B cell (primary cell): Measurements from ENCODE around the gene MORN1. TPM values are rescaled to one million over a fixed set of nuclear protein-coding genes. Genes with fewer than 3 reads are reported as not detected.

ENCODE experiments used
- ATAC-seq: fragments of 200-7000 bp; cut with Tn5 transposase; one replicate; pipeline ENCODE4 v1.10.0; 2021; ENCODE audit warnings: low read depth, mild to moderate bottlenecking, moderate number of reproducible peaks, moderate library complexity
- CTCF ChIA-PET: fragments of 350-600 bp; sonication (Branson Sonifier 250); formaldehyde crosslinking; loops from one replicate; lab custom pipeline; 2021; ENCODE audit warnings: antibody characterized with exemption, inconsistent platforms; lab: Charles Lee
- POLR2A ChIA-PET: fragments of 350-600 bp; sonication (Branson Sonifier 250); formaldehyde crosslinking; loops from one replicate; lab custom pipeline; 2021; ENCODE audit warnings: antibody characterized with exemption; lab: Charles Lee
- DNase-seq: peaks from one replicate; pipeline ENCODE4 v3.0.0; 2013
- H2AFZ ChIP-seq: 2 replicates; pipeline ENCODE4 v1.6.1; 2012; ENCODE audit warnings: mild to moderate bottlenecking, low read depth, low read length; ENCODE audit not compliant: insufficient read depth, poor library complexity, severe bottlenecking
- H3K27ac ChIP-seq, 2 donors: 1 replicate in 1 of 2; 2 replicates in 1 of 2; pipeline ENCODE4 v1.5.1; 2012 to 2013; ENCODE audit warnings: low read length in 2 of 2, mild to moderate bottlenecking in 2 of 2, moderate library complexity in 1 of 2
- H3K27me3 ChIP-seq, 4 experiments: fragments of 200-600 bp in 1 of 4; sonication (generic) in 1 of 4; replicated peaks in 1 of 4; 1 replicate in 2 of 4; 2 replicates in 2 of 4; pipeline versions ENCODE4 v1.6.1 to v1.7.0; 2013 to 2016; ENCODE audit warnings: low read length in 3 of 4, mild to moderate bottlenecking in 2 of 4, mixed read lengths in 1 of 4, moderate library complexity in 1 of 4; ENCODE audit not compliant: insufficient read depth in 4 of 4, control insufficient read depth in 3 of 4; ENCODE audit errors: control extremely low read depth in 1 of 4
- H3K36me3 ChIP-seq, 2 experiments: replicated peaks in 1 of 2; 1 replicate in 1 of 2; 2 replicates in 1 of 2; pipeline versions ENCODE4 v1.6.1 to v1.7.1; 2013; ENCODE audit warnings: low read length in 1 of 2; ENCODE audit not compliant: insufficient read depth in 2 of 2, control insufficient read depth in 1 of 2; ENCODE audit errors: control extremely low read depth in 1 of 2, extremely low read depth in 1 of 2
- H3K4me1 ChIP-seq, 2 donors: fragments of 200-600 bp in 1 of 2; sonication (generic) in 1 of 2; 1 replicate in 1 of 2; 2 replicates in 1 of 2; pipeline versions ENCODE4 v1.5.1 to v1.6.1; 2013 to 2017; ENCODE audit warnings: low read length in 2 of 2; ENCODE audit not compliant: control insufficient read depth in 2 of 2, insufficient read depth in 2 of 2
- H3K4me2 ChIP-seq: replicated peaks from 2 replicates; pipeline ENCODE3; 2012; ENCODE audit warnings: mild to moderate bottlenecking, low read depth, low read length; ENCODE audit not compliant: poor library complexity, severe bottlenecking
- H3K4me3 ChIP-seq, 5 experiments: fragments of 200-600 bp in 1 of 5; sonication (generic) in 1 of 5; 1 replicate in 3 of 5; 2 replicates in 2 of 5; pipeline versions ENCODE4 v1.5.1 to v1.7.0; 2011 to 2016; ENCODE audit warnings: low read length in 4 of 5, mild to moderate bottlenecking in 4 of 5, low read depth in 2 of 5, control low read depth in 1 of 5, moderate library complexity in 1 of 5; ENCODE audit not compliant: insufficient read depth in 1 of 5; ENCODE audit errors: control extremely low read depth in 1 of 5, extremely low read depth in 1 of 5
- H3K79me2 ChIP-seq: fragments of 200-600 bp; sonication (generic); one replicate; pipeline ENCODE4 v1.6.0; 2016; ENCODE audit warnings: low read length; ENCODE audit not compliant: control insufficient read depth, insufficient read depth
- H3K9ac ChIP-seq: fragments of 200-600 bp; sonication (generic); 2 replicates; pipeline ENCODE4 v1.6.1; 2017; ENCODE audit warnings: mild to moderate bottlenecking, low read length, moderate library complexity
- H3K9me3 ChIP-seq, 3 donors: one replicate each; pipeline versions ENCODE4 v1.6.1 to v1.7.1; 2013; ENCODE audit warnings: low read length in 2 of 3; ENCODE audit not compliant: control insufficient read depth in 2 of 3, insufficient read depth in 1 of 3; ENCODE audit errors: control extremely low read depth in 1 of 3
- H4K20me1 ChIP-seq: 2 replicates; pipeline ENCODE4 v1.6.0; 2012; ENCODE audit warnings: mild to moderate bottlenecking, low read length; ENCODE audit not compliant: insufficient read depth, control insufficient read depth, poor library complexity, severe bottlenecking
- H3K27ac Mint-ChIP-seq: one replicate; pipeline ENCODE4 v1.8.0; 2021; ENCODE audit warnings: mixed read lengths
- H3K27me3 Mint-ChIP-seq: one replicate; pipeline ENCODE4 v1.8.0; 2021; ENCODE audit warnings: mixed read lengths
- H3K4me1 Mint-ChIP-seq: one replicate; pipeline ENCODE4 v1.8.0; 2021; ENCODE audit warnings: mixed read lengths
- H3K4me3 Mint-ChIP-seq: one replicate; pipeline ENCODE4 v1.8.0; 2021; ENCODE audit warnings: mixed read lengths
- H3K9me3 Mint-ChIP-seq: one replicate; pipeline ENCODE4 v1.8.0; 2022; ENCODE audit warnings: mixed read lengths; ENCODE audit not compliant: insufficient read depth
- CTCF ChIP-seq: fragments of 200-600 bp; IDR thresholded peaks from one replicate; pipeline ENCODE4 v1.8.0; 2022; ENCODE audit warnings: antibody characterized with exemption, mild to moderate bottlenecking
- EZH2 ChIP-seq: IDR thresholded peaks from 2 replicates; pipeline ENCODE4 v1.6.1; 2012; ENCODE audit warnings: borderline replicate concordance, low read depth, mild to moderate bottlenecking, moderate library complexity, low read length; ENCODE audit not compliant: insufficient read depth, poor library complexity, severe bottlenecking
- WGBS: methylation state at CpG from one replicate; pipeline ENCODE4 v1.1.5; 2013; ENCODE audit warnings: missing lambda C conversion rate; ENCODE audit not compliant: insufficient coverage; 5-methylcytosine and 5-hydroxymethylcytosine counted together
- intact Hi-C: fragments of 100-400 bp; cut with micrococcal nuclease; formaldehyde crosslinking; loops from one replicate; pipeline ENCODE4 v1.10.0; 2022
- polyA plus RNA-seq: library from polyadenylated mRNA; depleted of rRNA; stranded (reverse); fragments of >200 nt; gene quantifications from 2 replicates; pipeline ENCODE4 v1.2.3, GENCODE V29; 2012
- total RNA-seq, 2 donors: library from RNA; stranded (reverse); fragments of 120-200 nt in 1 of 2; gene quantifications; 1 replicate in 1 of 2; 2 replicates in 1 of 2; pipeline versions ENCODE4 v1.2.3 to v1.2.4, GENCODE V29; 2013 to 2022

Gene MORN1
- total and polyA plus RNA-seq, 2 donors (not counting 1 experiment from before 2014, with no cell fraction given) = 10.2 to 32.6 TPM

- Mint-ChIP-seq H3K4me3 (no peak overlapping the region), H3K27ac (no peak overlapping the region), H3K4me1 (peaks cover 7% of the 10 kb centered on the region), H3K9me3 (no peaks in the 10 kb centered on the region), H3K27me3 (no peaks in the 10 kb centered on the region)
- ChIA-PET CTCF (no interaction called here), POLR2A (interaction anchor here (1.7 kb wide), 1 partner anchor 15 kb away, joined by 3 read pairs; the partner anchor contains the start of genes MORN1 and RER1)
- Histone ChIP-seq H3K79me2 (peaks cover 28% of the 10 kb centered on the region), H4K20me1 (peaks cover 37% of the 10 kb centered on the region), H3K36me3 (peaks cover 0 to 56% of the 10 kb centered on the region in 2 experiments), H3K27ac (no peak overlapping the region), H3K9ac (no peak overlapping the region), H3K9me3 (no peaks in the 10 kb centered on the region), H3K4me2 (no peak overlapping the region), H3K4me1 (peaks cover 1 to 2% of the 10 kb centered on the region in 2 donors), H3K4me3 (no peak overlapping the region), H2AFZ (no peak overlapping the region), H3K27me3 (no peaks in the 10 kb centered on the region)
- WGBS = 95% methylated on average over 26 of the region's 26 CpGs
- ATAC-seq (no peak), DNase-seq (no peak)
- TF ChIP-seq CTCF (no peak), EZH2 (no peak)
- intact Hi-C loops = no loop called here
These were observed 15.2 kb upstream of the MORN1 start for GRCh38 chr1:2406451-2407041.

GRCh38 chr1:2405588-2406295, 14.4 kb upstream of the MORN1 start:
- peaks cover 0 to 61% of the 10 kb centered on the region in 2 experiments for H3K36me3 ChIP-seq
- no peak overlapping the region for H2AFZ ChIP-seq
- DNase-seq (no peak), ATAC-seq (no peak)
- peaks cover 5% of the 10 kb centered on the region for H3K4me1 Mint-ChIP-seq
- no peaks in the 10 kb centered on the region for H3K9me3 ChIP-seq
- H3K27ac Mint-ChIP-seq = no peak overlapping the region
- H3K4me3 ChIP-seq = no peak overlapping the region
- no peak overlapping the region for H3K4me3 Mint-ChIP-seq
- TF ChIP-seq CTCF (no peak), EZH2 (no peak)
- H4K20me1 ChIP-seq = peaks cover 43% of the 10 kb centered on the region
- intact Hi-C loops = no loop called here
- ChIA-PET CTCF (no interaction called here), POLR2A (no interaction called here)
- no peaks in the 10 kb centered on the region for H3K27me3 ChIP-seq
- peaks cover 24% of the 10 kb centered on the region for H3K79me2 ChIP-seq
- H3K4me1 ChIP-seq = no peaks in the 10 kb centered on the region
- H3K4me2 ChIP-seq = no peak overlapping the region
- H3K27ac ChIP-seq = no peak overlapping the region
- H3K27me3 Mint-ChIP-seq = no peaks in the 10 kb centered on the region
- H3K9ac ChIP-seq = no peak overlapping the region
- H3K9me3 Mint-ChIP-seq = no peaks in the 10 kb centered on the region
- WGBS = 96% methylated on average over 28 of the region's 28 CpGs
